ENCODE measurements around the gene DUXA. TPM values are rescaled to one million over a fixed set of nuclear protein-coding genes. Genes with fewer than 3 reads are reported as not detected.

The DUXA gene
- total and polyA plus RNA-seq, 9 of the 15 experiments (the other 6 are each of a cell fraction or from before 2014, with no cell fraction given), result not detected

GRCh38 chr19:57191141-57192076 is 24.1 kb upstream of the DUXA start, which contains the start of gene ZNF264 (continued):
- TF ChIP-seq FOXP4 (CRISPR knock-in tag; IDR thresholded peaks at IDR 0.05; ENCODE audit: borderline replicate concordance) (no peak), USF1 (CRISPR knock-in tag; IDR thresholded peaks at IDR 0.05) (no peak), RCOR1 (IDR thresholded peaks at IDR 0.05; ENCODE audit: borderline replicate concordance in 1 of 2, low read depth in 2 of 2, low read length in 2 of 2) (no peak), THAP12 (CRISPR knock-in tag; IDR thresholded peaks at IDR 0.05) (no peak), ZNF512 (tag; IDR thresholded peaks at IDR 0.05) (no peak), ADNP (tag; IDR thresholded peaks at IDR 0.05) (no peak), NR1H2 (CRISPR knock-in tag; IDR thresholded peaks at IDR 0.05) (no peak), ZNF347 (CRISPR knock-in tag; IDR thresholded peaks at IDR 0.05; ENCODE audit: low read depth) (no peak), USF2 (CRISPR knock-in tag; IDR thresholded peaks at IDR 0.05) (no peak; the same call in 1 of the 2 replicates), ZNF395 (CRISPR knock-in tag; IDR thresholded peaks at IDR 0.05) (no peak), MITF (IDR thresholded peaks at IDR 0.05) (no peak)

Measured in K562 (cell line).